Loucy (cell line): ENCODE measurements around the gene PTPN5.

Experiments
- EZH2phosphoT487 ChIP-seq: fragments of 200-600 bp; IDR thresholded peaks from 2 replicates; pipeline ENCODE4 v1.6.1; 2018; ENCODE audit warnings: antibody characterized with exemption, mild to moderate bottlenecking, moderate library complexity, borderline replicate concordance
- TF ChIP-seq, protein P1 (sequence below): fragments of 200-600 bp; sonication (generic); conservative IDR thresholded peaks from 2 replicates; pipeline ENCODE4 v1.5.1; 2014; ENCODE audit warnings: mild to moderate bottlenecking, antibody characterized with exemption, low read length

DNA sequence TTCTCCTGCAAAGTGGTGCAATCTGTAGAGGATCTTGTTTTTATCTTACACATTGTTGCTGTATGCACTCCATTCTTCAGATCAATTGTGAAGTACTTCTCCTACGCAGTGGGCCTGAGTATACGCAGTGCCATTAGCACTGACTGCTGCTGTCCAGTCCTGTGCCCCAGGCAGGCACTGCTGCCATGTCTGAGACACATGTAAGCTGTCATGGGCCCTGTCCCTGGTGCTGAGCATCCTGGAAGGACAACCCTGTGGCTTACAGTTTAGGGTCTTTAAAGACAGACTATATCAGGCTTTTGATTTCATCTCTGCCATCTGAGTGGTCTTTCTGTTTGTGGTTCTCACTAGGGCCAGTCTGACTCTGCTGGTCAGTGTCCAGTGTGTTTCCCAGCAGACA lies 44.8 kb upstream of the PTPN5 start:
- TF ChIP-seq, protein P1, sequence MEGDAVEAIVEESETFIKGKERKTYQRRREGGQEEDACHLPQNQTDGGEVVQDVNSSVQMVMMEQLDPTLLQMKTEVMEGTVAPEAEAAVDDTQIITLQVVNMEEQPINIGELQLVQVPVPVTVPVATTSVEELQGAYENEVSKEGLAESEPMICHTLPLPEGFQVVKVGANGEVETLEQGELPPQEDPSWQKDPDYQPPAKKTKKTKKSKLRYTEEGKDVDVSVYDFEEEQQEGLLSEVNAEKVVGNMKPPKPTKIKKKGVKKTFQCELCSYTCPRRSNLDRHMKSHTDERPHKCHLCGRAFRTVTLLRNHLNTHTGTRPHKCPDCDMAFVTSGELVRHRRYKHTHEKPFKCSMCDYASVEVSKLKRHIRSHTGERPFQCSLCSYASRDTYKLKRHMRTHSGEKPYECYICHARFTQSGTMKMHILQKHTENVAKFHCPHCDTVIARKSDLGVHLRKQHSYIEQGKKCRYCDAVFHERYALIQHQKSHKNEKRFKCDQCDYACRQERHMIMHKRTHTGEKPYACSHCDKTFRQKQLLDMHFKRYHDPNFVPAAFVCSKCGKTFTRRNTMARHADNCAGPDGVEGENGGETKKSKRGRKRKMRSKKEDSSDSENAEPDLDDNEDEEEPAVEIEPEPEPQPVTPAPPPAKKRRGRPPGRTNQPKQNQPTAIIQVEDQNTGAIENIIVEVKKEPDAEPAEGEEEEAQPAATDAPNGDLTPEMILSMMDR = no peak
- no peak for TF ChIP-seq EZH2phosphoT487
